ENCODE results near the gene SLC6A13.

GRCh38 chr12:229441-230191 lies 33.0 kb downstream of the SLC6A13 start:
- TF ChIP-seq CTCF (IDR thresholded peaks at IDR 0.05; ENCODE audit: poor library complexity, severe bottlenecking) (no peak), SMC3 (conservative IDR thresholded peaks at IDR 0.05; ENCODE audit: poor library complexity) (no peak), EP300 (conservative IDR thresholded peaks at IDR 0.05; ENCODE audit: poor library complexity, severe bottlenecking) (no peak)

Data from neural cell (in vitro differentiated cells).